K562 (cell line): ENCODE measurements around the gene TMEM45B. TPM values are rescaled to one million over a fixed set of nuclear protein-coding genes. Genes with fewer than 3 reads are reported as not detected.

Experiments
- CEBPB ChIP-seq: fragments of 450-650 bp; IDR thresholded peaks from 2 replicates; pipeline ENCODE4 v1.6.1; 2016; ENCODE audit warnings: missing genetic modification characterization, missing compliant biosample characterization
- CEBPG ChIP-seq, 3 experiments: fragments of 200-800 bp in 1 of 3; sonication (Bioruptor generic) in 1 of 3; sonication (generic) in 1 of 3; formaldehyde crosslinking in 1 of 3; IDR thresholded peaks in 2 of 3; conservative IDR thresholded peaks in 1 of 3; 2 replicates each; pipeline versions ENCODE4 v1.6.1 to v1.8.0; 2016 to 2022; ENCODE audit warnings: missing compliant biosample characterization in 2 of 3, missing genetic modification characterization in 2 of 3, mild to moderate bottlenecking in 1 of 3, missing genetic modification reagents in 1 of 3
- CTBP1 ChIP-seq: fragments of 450-650 bp; IDR thresholded peaks from 2 replicates; pipeline ENCODE4 v1.6.1; 2016; ENCODE audit warnings: borderline replicate concordance
- FOS ChIP-seq: IDR thresholded peaks from 3 replicates; pipeline ENCODE4 v1.6.1; 2011; ENCODE audit not compliant: insufficient read length; ENCODE audit errors: extremely low read depth
- GABPB1 ChIP-seq: sonication (generic); formaldehyde crosslinking; IDR thresholded peaks from 2 replicates; pipeline ENCODE4 v1.8.0; 2022; ENCODE audit warnings: mild to moderate bottlenecking, missing genetic modification reagents
- KDM4B ChIP-seq, 2 experiments: fragments of 450-650 bp in 1 of 2; sonication (generic) in 1 of 2; IDR thresholded peaks; 2 replicates each; pipeline ENCODE4 v1.6.1; 2016 to 2017; ENCODE audit warnings: borderline replicate concordance in 2 of 2, antibody characterized with exemption in 1 of 2, low read depth in 1 of 2, mild to moderate bottlenecking in 1 of 2
- KLF1 ChIP-seq: fragments of 450-650 bp; IDR thresholded peaks from 2 replicates; pipeline ENCODE4 v1.6.1; 2016; ENCODE audit warnings: missing genetic modification characterization, missing compliant biosample characterization
- MAZ ChIP-seq, 2 experiments: fragments of 450-650 bp in 1 of 2; sonication (generic) in 1 of 2; formaldehyde crosslinking; IDR thresholded peaks in 1 of 2; conservative IDR thresholded peaks in 1 of 2; 2 replicates each; pipeline versions ENCODE4 v1.4.0 to v1.5.0; 2020; ENCODE audit warnings: mild to moderate bottlenecking in 1 of 2, missing genetic modification reagents in 1 of 2
- MECOM ChIP-seq: fragments of 250-450 bp; sonication (Bioruptor Pico); IDR thresholded peaks from 2 replicates; pipeline ENCODE4 v1.8.0; 2022; ENCODE audit warnings: inconsistent platforms
- NELFE ChIP-seq: IDR thresholded peaks from 2 replicates; pipeline ENCODE4 v1.6.1; 2011; ENCODE audit warnings: mild to moderate bottlenecking; ENCODE audit not compliant: insufficient read depth, insufficient read length
- POLR2AphosphoS2 ChIP-seq: IDR thresholded peaks from 2 replicates; pipeline ENCODE4 v1.6.1; 2012; ENCODE audit warnings: low read length, improper control_type of control experiment
- SIRT6 ChIP-seq: IDR thresholded peaks from one replicate; pipeline ENCODE4 v1.6.1; 2012; ENCODE audit warnings: low read depth, mild to moderate bottlenecking, control low read depth, inconsistent platforms, low read length, moderate library complexity
- SUPT5H ChIP-seq: fragments of 450-650 bp; IDR thresholded peaks from 2 replicates; pipeline ENCODE4 v1.6.1; 2016
- TFAM ChIP-seq: fragments of 250-450 bp; sonication (Bioruptor Pico); conservative IDR thresholded peaks from 2 replicates; pipeline ENCODE4 v1.5.0; 2021; ENCODE audit warnings: mild to moderate bottlenecking, moderate library complexity
- ZEB2 ChIP-seq: fragments of 450-650 bp; IDR thresholded peaks from 2 replicates; pipeline ENCODE4 v1.6.1; 2016
- ZNF77 ChIP-seq: fragments of 250-450 bp; sonication (Bioruptor Pico); IDR thresholded peaks from 2 replicates; pipeline ENCODE4 v1.5.0; 2020
- polyA plus RNA-seq, 8 experiments: library from polyadenylated mRNA; depleted of rRNA in 4 of 8; stranded (reverse) in 5 of 8; unstranded in 3 of 8; fragments of >200 nt; fragmentation: Nextera tagmentation in 2 of 8; fragmentation: Illumina TruSeq in 1 of 8; extraction: Ambion mirVana in 2 of 8; extraction: Trizol in 1 of 8; gene quantifications; 2 replicates each; pipeline versions ENCODE4 v1.2.1 to v1.2.3, GENCODE V29; 2011 to 2014; ENCODE audit warnings: inconsistent platforms in 1 of 8, missing spikeins in 1 of 8
- total RNA-seq, 7 experiments: library from RNA; depleted of rRNA in 6 of 7; stranded (reverse); fragments of >200 nt in 6 of 7; fragmentation: Illumina TruSeq in 2 of 7; extraction: Trizol in 2 of 7; gene quantifications; 2 replicates each; pipeline versions ENCODE4 v1.2.1 to v1.2.3, GENCODE V29; 2011 to 2021; ENCODE audit warnings: low replicate concordance in 1 of 7
- TF ChIP-seq, protein P1 (sequence below): fragments of 250-450 bp; sonication (Bioruptor Pico); IDR thresholded peaks from 2 replicates; pipeline ENCODE4 v1.8.0; 2021; ENCODE audit warnings: borderline replicate concordance, mild to moderate bottlenecking, moderate library complexity; ENCODE audit not compliant: poor library complexity, severe bottlenecking
- TF ChIP-seq, protein P2 (sequence below), 2 experiments: IDR thresholded peaks in 1 of 2; conservative IDR thresholded peaks in 1 of 2; 2 replicates each; pipeline ENCODE4 v1.6.1; 2016; ENCODE audit warnings: low read depth in 2 of 2, mild to moderate bottlenecking in 1 of 2, missing compliant biosample characterization in 1 of 2, missing genetic modification characterization in 1 of 2, moderate library complexity in 1 of 2
- TF ChIP-seq, protein P3 (sequence below): sonication (generic); formaldehyde crosslinking; IDR thresholded peaks from 2 replicates; pipeline ENCODE4 v1.8.1; 2023; ENCODE audit warnings: mild to moderate bottlenecking, missing genetic modification reagents
- TF ChIP-seq, protein P4 (sequence below): fragments of 200-800 bp; sonication (Bioruptor generic); IDR thresholded peaks from 2 replicates; pipeline ENCODE4 v1.6.1; 2017; ENCODE audit warnings: missing genetic modification characterization, missing compliant biosample characterization
- TF ChIP-seq, protein P5 (sequence below): sonication (generic); formaldehyde crosslinking; IDR thresholded peaks from 2 replicates; pipeline ENCODE4 v1.8.0; 2023; ENCODE audit warnings: mild to moderate bottlenecking, missing genetic modification reagents

TMEM45B gene
- total and polyA plus RNA-seq, 9 of the 15 experiments (the other 6 are each of a cell fraction or from before 2014, with no cell fraction given), result 0.07 TPM; not detected in 8

DNA sequence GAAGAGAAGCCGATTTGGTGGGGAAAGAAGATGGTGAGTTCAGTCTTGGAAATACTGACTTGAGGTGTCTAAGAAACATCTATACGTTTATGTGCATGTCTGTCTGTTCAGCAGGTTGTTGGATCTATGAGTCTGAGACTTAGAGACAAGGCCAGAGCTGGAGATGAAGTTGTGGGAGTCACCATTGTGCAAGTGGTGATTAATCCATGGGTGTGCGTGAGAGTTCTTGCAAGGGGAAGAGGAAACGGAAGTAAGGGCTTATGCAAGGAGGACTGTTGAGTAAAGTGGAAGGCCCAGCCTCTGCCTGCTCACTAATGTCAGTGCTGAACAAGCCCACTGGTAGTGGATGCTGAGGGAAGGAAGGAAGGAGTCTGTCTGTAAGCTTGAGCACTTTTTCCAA is 9.7 kb downstream of the TMEM45B start (continued):
- TF ChIP-seq, protein P1, sequence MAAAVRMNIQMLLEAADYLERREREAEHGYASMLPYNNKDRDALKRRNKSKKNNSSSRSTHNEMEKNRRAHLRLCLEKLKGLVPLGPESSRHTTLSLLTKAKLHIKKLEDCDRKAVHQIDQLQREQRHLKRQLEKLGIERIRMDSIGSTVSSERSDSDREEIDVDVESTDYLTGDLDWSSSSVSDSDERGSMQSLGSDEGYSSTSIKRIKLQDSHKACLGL, result no peak
- TF ChIP-seq, protein P2, sequence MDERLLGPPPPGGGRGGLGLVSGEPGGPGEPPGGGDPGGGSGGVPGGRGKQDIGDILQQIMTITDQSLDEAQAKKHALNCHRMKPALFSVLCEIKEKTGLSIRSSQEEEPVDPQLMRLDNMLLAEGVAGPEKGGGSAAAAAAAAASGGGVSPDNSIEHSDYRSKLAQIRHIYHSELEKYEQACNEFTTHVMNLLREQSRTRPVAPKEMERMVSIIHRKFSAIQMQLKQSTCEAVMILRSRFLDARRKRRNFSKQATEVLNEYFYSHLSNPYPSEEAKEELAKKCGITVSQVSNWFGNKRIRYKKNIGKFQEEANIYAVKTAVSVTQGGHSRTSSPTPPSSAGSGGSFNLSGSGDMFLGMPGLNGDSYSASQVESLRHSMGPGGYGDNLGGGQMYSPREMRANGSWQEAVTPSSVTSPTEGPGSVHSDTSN (CRISPR knock-in tag; IDR thresholded peaks at IDR 0.05; ENCODE audit: low read depth), result no peak
- TF ChIP-seq, protein P2 (tag; conservative IDR thresholded peaks at IDR 0.05; ENCODE audit: low read depth), result no peak
- TF ChIP-seq ZNF77 (CRISPR knock-in tag) (no peak), POLR2AphosphoS2 (no peak), CTBP1 (no peak), MAZ (CRISPR knock-in tag; conservative IDR thresholded peaks at IDR 0.05 in 1 of 2, IDR thresholded peaks at IDR 0.05 in 1 of 2) (no peak), SIRT6 (no peak), NELFE (no peak), TFAM (CRISPR knock-in tag) (no peak), GABPB1 (CRISPR knock-in tag) (no peak), CEBPG (CRISPR knock-in tag; IDR thresholded peaks at IDR 0.05) (no peak), CEBPG (tag; conservative IDR thresholded peaks at IDR 0.05 in 1 of 2, IDR thresholded peaks at IDR 0.05 in 1 of 2) (peak in 1 of 2 experiments; percentile 48; a peak in 2 of 4 replicates), SUPT5H (no peak), ZEB2 (no peak), KLF1 (tag) (no peak), FOS (no peak), MECOM (CRISPR knock-in tag) (no peak), KDM4B (IDR thresholded peaks at IDR 0.05; ENCODE audit: borderline replicate concordance in 2 of 2, low read depth in 1 of 2) (no peak), CEBPB (peak; percentile 61)
- TF ChIP-seq, protein P3, sequence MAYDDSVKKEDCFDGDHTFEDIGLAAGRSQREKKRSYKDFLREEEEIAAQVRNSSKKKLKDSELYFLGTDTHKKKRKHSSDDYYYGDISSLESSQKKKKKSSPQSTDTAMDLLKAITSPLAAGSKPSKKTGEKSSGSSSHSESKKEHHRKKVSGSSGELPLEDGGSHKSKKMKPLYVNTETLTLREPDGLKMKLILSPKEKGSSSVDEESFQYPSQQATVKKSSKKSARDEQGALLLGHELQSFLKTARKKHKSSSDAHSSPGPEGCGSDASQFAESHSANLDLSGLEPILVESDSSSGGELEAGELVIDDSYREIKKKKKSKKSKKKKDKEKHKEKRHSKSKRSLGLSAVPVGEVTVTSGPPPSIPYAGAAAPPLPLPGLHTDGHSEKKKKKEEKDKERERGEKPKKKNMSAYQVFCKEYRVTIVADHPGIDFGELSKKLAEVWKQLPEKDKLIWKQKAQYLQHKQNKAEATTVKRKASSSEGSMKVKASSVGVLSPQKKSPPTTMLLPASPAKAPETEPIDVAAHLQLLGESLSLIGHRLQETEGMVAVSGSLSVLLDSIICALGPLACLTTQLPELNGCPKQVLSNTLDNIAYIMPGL (CRISPR knock-in tag), result no peak
- TF ChIP-seq, protein P4, sequence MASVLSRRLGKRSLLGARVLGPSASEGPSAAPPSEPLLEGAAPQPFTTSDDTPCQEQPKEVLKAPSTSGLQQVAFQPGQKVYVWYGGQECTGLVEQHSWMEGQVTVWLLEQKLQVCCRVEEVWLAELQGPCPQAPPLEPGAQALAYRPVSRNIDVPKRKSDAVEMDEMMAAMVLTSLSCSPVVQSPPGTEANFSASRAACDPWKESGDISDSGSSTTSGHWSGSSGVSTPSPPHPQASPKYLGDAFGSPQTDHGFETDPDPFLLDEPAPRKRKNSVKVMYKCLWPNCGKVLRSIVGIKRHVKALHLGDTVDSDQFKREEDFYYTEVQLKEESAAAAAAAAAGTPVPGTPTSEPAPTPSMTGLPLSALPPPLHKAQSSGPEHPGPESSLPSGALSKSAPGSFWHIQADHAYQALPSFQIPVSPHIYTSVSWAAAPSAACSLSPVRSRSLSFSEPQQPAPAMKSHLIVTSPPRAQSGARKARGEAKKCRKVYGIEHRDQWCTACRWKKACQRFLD (CRISPR knock-in tag), result no peak
- TF ChIP-seq, protein P5, sequence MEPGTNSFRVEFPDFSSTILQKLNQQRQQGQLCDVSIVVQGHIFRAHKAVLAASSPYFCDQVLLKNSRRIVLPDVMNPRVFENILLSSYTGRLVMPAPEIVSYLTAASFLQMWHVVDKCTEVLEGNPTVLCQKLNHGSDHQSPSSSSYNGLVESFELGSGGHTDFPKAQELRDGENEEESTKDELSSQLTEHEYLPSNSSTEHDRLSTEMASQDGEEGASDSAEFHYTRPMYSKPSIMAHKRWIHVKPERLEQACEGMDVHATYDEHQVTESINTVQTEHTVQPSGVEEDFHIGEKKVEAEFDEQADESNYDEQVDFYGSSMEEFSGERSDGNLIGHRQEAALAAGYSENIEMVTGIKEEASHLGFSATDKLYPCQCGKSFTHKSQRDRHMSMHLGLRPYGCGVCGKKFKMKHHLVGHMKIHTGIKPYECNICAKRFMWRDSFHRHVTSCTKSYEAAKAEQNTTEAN (CRISPR knock-in tag), result no peak
